H1 (cell line): ENCODE measurements around the gene DHX57. TPM values are rescaled to one million over a fixed set of nuclear protein-coding genes. Genes with fewer than 3 reads are reported as not detected.

ENCODE experiments used
- CTCF ChIA-PET: fragments of 300-600 bp; sonication (Branson Sonifier 250); formaldehyde crosslinking; loops from one replicate; lab custom pipeline; 2021; ENCODE audit not compliant: partially characterized antibody; lab: Charles Lee
- POLR2A ChIA-PET: fragments of 300-600 bp; sonication (Branson Sonifier 250); formaldehyde crosslinking; loops from one replicate; lab custom pipeline; 2021; ENCODE audit warnings: inconsistent platforms; ENCODE audit not compliant: partially characterized antibody; lab: Charles Lee
- DNase-seq, 2 experiments: peaks; one replicate each; pipeline versions ENCODE4 v3.0.0 to v3.0.0-alpha.2; 2010 to 2022; ENCODE audit warnings: low spot score in 2 of 2, low read depth in 1 of 2, mixed read lengths in 1 of 2
- FAIRE-seq: peaks from 2 replicates; lab custom pipeline; 2011; peaks lifted over from hg19 to GRCh38; lab: Jason Lieb, UNC
- H2AFZ ChIP-seq: 2 replicates; pipeline ENCODE4 v1.8.1; 2012; ENCODE audit warnings: low read length, inconsistent platforms
- H2AK5ac ChIP-seq: 2 replicates; pipeline ENCODE4 v1.6.1; 2013; ENCODE audit warnings: low read depth, low read length
- H2BK120ac ChIP-seq: replicated peaks from 2 replicates; pipeline ENCODE3; 2013; ENCODE audit warnings: low read depth, low read length, inconsistent platforms
- H2BK12ac ChIP-seq: 2 replicates; pipeline ENCODE4 v1.6.1; 2013; ENCODE audit warnings: low read depth, low read length
- H2BK15ac ChIP-seq: 2 replicates; pipeline ENCODE4 v1.6.1; 2013; ENCODE audit warnings: low read length
- H2BK20ac ChIP-seq: 2 replicates; pipeline ENCODE4 v1.6.1; 2013; ENCODE audit warnings: low read length
- H2BK5ac ChIP-seq: 2 replicates; pipeline ENCODE4 v1.6.1; 2013; ENCODE audit warnings: low read depth, low read length
- H3K14ac ChIP-seq: 2 replicates; pipeline ENCODE4 v1.6.1; 2013; ENCODE audit warnings: inconsistent platforms; ENCODE audit not compliant: insufficient read length
- H3K18ac ChIP-seq: 2 replicates; pipeline ENCODE4 v1.6.1; 2013; ENCODE audit warnings: low read length; ENCODE audit errors: extremely low read depth
- H3K23ac ChIP-seq: 2 replicates; pipeline ENCODE4 v1.6.1; 2013; ENCODE audit warnings: inconsistent platforms; ENCODE audit not compliant: insufficient read length
- H3K23me2 ChIP-seq: 2 replicates; pipeline ENCODE4 v1.6.1; 2013; ENCODE audit warnings: low read depth, low read length
- H3K27ac ChIP-seq: 2 replicates; pipeline ENCODE4 v1.6.1; 2011; ENCODE audit warnings: low read depth, low read length, inconsistent platforms
- H3K27me3 ChIP-seq, 4 experiments: replicated peaks in 1 of 4; 1 replicate in 1 of 4; 2 replicates in 3 of 4; pipeline versions ENCODE4 v1.6.1 to v1.8.1; 2011 to 2013; ENCODE audit warnings: low read length in 3 of 4, mild to moderate bottlenecking in 3 of 4, inconsistent platforms in 2 of 4, mixed read lengths in 2 of 4, moderate library complexity in 1 of 4; ENCODE audit not compliant: control insufficient read depth in 3 of 4, insufficient read depth in 3 of 4; ENCODE audit errors: extremely low read depth in 1 of 4
- H3K36me3 ChIP-seq, 4 experiments: 2 replicates each; pipeline versions ENCODE4 v1.6.1 to v1.8.1; 2011 to 2013; ENCODE audit warnings: mild to moderate bottlenecking in 4 of 4, low read length in 3 of 4, moderate library complexity in 2 of 4, control low read depth in 1 of 4, inconsistent platforms in 1 of 4; ENCODE audit not compliant: insufficient read depth in 4 of 4, control insufficient read depth in 2 of 4
- H3K4ac ChIP-seq: replicated peaks from 2 replicates; pipeline ENCODE3; 2013; ENCODE audit warnings: low read length, low read depth, mixed read lengths, inconsistent platforms; ENCODE audit not compliant: insufficient read length
- H3K4me1 ChIP-seq, 4 experiments: replicated peaks in 1 of 4; 1 replicate in 1 of 4; 2 replicates in 3 of 4; pipeline versions ENCODE4 v1.6.1 to v1.8.1; 2011 to 2013; ENCODE audit warnings: low read length in 3 of 4, inconsistent platforms in 2 of 4, mixed read lengths in 1 of 4; ENCODE audit not compliant: insufficient read depth in 4 of 4, control insufficient read depth in 3 of 4
- H3K4me2 ChIP-seq, 2 experiments: 2 replicates each; pipeline versions ENCODE4 v1.6.1 to v1.8.1; 2011 to 2013; ENCODE audit warnings: low read depth in 2 of 2, low read length in 2 of 2, control low read depth in 1 of 2, inconsistent platforms in 1 of 2, mild to moderate bottlenecking in 1 of 2; ENCODE audit not compliant: insufficient read depth in 1 of 2
- H3K4me3 ChIP-seq, 4 experiments: fragments of 200-600, 300-600 bp in 1 of 4; sonication (generic), shearing (Covaris generic), sonication (Bioruptor Twin) in 1 of 4; 2 replicates each; pipeline versions ENCODE4 v1.5.1 to v1.8.1; 2011 to 2016; ENCODE audit warnings: low read length in 4 of 4, low read depth in 3 of 4, control low read depth in 2 of 4, inconsistent platforms in 2 of 4, mild to moderate bottlenecking in 2 of 4, mixed read lengths in 1 of 4, moderate library complexity in 1 of 4; ENCODE audit not compliant: insufficient read depth in 2 of 4; ENCODE audit errors: extremely low read depth in 1 of 4
- H3K56ac ChIP-seq: replicated peaks from 2 replicates; pipeline ENCODE3; 2013; ENCODE audit warnings: low read depth, mild to moderate bottlenecking, mixed read lengths, low read length, inconsistent platforms; ENCODE audit not compliant: insufficient read length
- H3K79me1 ChIP-seq: 2 replicates; pipeline ENCODE4 v1.6.1; 2013; ENCODE audit warnings: low read depth, low read length, control low read depth
- H3K79me2 ChIP-seq, 2 experiments: 2 replicates each; pipeline versions ENCODE4 v1.6.1 to v1.8.1; 2012 to 2013; ENCODE audit warnings: low read length in 2 of 2, mild to moderate bottlenecking in 2 of 2, inconsistent platforms in 1 of 2; ENCODE audit not compliant: insufficient read depth in 2 of 2, control insufficient read depth in 1 of 2
- H3K9ac ChIP-seq, 4 experiments: replicated peaks in 1 of 4; 1 replicate in 1 of 4; 2 replicates in 3 of 4; pipeline versions ENCODE4 v1.6.1 to v1.8.1; 2011 to 2013; ENCODE audit warnings: low read depth in 3 of 4, low read length in 3 of 4, control low read depth in 2 of 4, mild to moderate bottlenecking in 2 of 4, moderate library complexity in 2 of 4, inconsistent platforms in 1 of 4; ENCODE audit errors: extremely low read depth in 1 of 4
- H3K9me3 ChIP-seq, 2 experiments: 2 replicates each; pipeline versions ENCODE4 v1.6.1 to v1.8.1; 2012 to 2013; ENCODE audit warnings: mild to moderate bottlenecking in 2 of 2, moderate library complexity in 2 of 2, control low read depth in 1 of 2, inconsistent platforms in 1 of 2, low read depth in 1 of 2, low read length in 1 of 2, mixed read lengths in 1 of 2; ENCODE audit not compliant: insufficient read depth in 2 of 2
- H4K20me1 ChIP-seq, 2 experiments: replicated peaks in 1 of 2; 2 replicates each; pipeline versions ENCODE3 to v1.8.1; 2011 to 2013; ENCODE audit warnings: inconsistent platforms in 2 of 2, low read length in 2 of 2, mild to moderate bottlenecking in 1 of 2; ENCODE audit not compliant: insufficient read depth in 2 of 2, control insufficient read depth in 1 of 2
- H4K5ac ChIP-seq: 2 replicates; pipeline ENCODE4 v1.6.1; 2013; ENCODE audit warnings: low read length, low read depth, mixed read lengths, inconsistent platforms; ENCODE audit not compliant: insufficient read length
- H4K8ac ChIP-seq: 2 replicates; pipeline ENCODE4 v1.8.0; 2013; ENCODE audit warnings: mild to moderate bottlenecking, moderate library complexity, low read length, inconsistent platforms; ENCODE audit not compliant: insufficient read depth; ENCODE audit errors: extremely low read depth
- H4K91ac ChIP-seq: replicated peaks from 2 replicates; pipeline ENCODE3; 2013; ENCODE audit warnings: low read length, mixed read lengths, inconsistent platforms; ENCODE audit not compliant: insufficient read length
- BCL11A ChIP-seq, 2 experiments: IDR thresholded peaks; one replicate each; pipeline ENCODE4 v1.6.1; 2011; ENCODE audit warnings: low read depth in 2 of 2, low read length in 2 of 2, mild to moderate bottlenecking in 2 of 2
- CHD1 ChIP-seq: IDR thresholded peaks from 2 replicates; pipeline ENCODE4 v1.6.1; 2012; ENCODE audit warnings: low read depth, low read length, improper control_type of control experiment
- CTBP2 ChIP-seq: IDR thresholded peaks from 2 replicates; pipeline ENCODE4 v1.7.0; 2011; ENCODE audit warnings: borderline replicate concordance, mild to moderate bottlenecking, moderate library complexity, mixed read lengths, low read length; ENCODE audit not compliant: insufficient read depth, insufficient read length
- EZH2 ChIP-seq: fragments of 200-600 bp; sonication (generic); IDR thresholded peaks from 2 replicates; pipeline ENCODE4 v1.7.1; 2012; ENCODE audit warnings: low read depth, mild to moderate bottlenecking, moderate library complexity, low read length, inconsistent platforms; ENCODE audit not compliant: severe bottlenecking
- HDAC6 ChIP-seq: IDR thresholded peaks from one replicate; pipeline ENCODE4 v1.7.1; 2012; ENCODE audit warnings: low read depth, mild to moderate bottlenecking, inconsistent platforms, low read length, moderate library complexity
- KDM1A ChIP-seq: fragments of 200-600, 300-600 bp; sonication (generic); IDR thresholded peaks from 2 replicates; pipeline ENCODE4 v1.7.1; 2016; ENCODE audit warnings: mild to moderate bottlenecking, low read length, borderline replicate concordance
- POLR2AphosphoS5 ChIP-seq: IDR thresholded peaks from 2 replicates; pipeline ENCODE4 v1.6.1; 2011; ENCODE audit warnings: low read depth, low read length
- TAF7 ChIP-seq: optimal IDR thresholded peaks from 2 replicates; pipeline ENCODE3; 2011; ENCODE audit warnings: low read depth, mild to moderate bottlenecking, inconsistent platforms, low read length, moderate library complexity, borderline replicate concordance
- TEAD4 ChIP-seq: IDR thresholded peaks from 2 replicates; pipeline ENCODE4 v1.6.1; 2012; ENCODE audit warnings: low read depth, low read length, inconsistent platforms, mixed read lengths
- YY1 ChIP-seq: IDR thresholded peaks from 2 replicates; pipeline ENCODE4 v1.6.1; 2011; ENCODE audit warnings: low read depth, mild to moderate bottlenecking, low read length
- WGBS, 2 experiments: shearing (Covaris generic) in 1 of 2; methylation state at CpG; one replicate each; pipeline versions ENCODE4 v1.1.6 to v1.1.7; 2013 to 2015; ENCODE audit warnings: low lambda C conversion rate in 2 of 2, mixed read lengths in 2 of 2, inconsistent platforms in 1 of 2, low coverage in 1 of 2, missing lambda C conversion rate in 1 of 2; ENCODE audit not compliant: insufficient replicate concordance in 2 of 2, insufficient coverage in 1 of 2, insufficient read length in 1 of 2; ENCODE audit errors: extremely low coverage in 1 of 2, missing lambda C conversion rate in 1 of 2; 5-methylcytosine and 5-hydroxymethylcytosine counted together
- polyA plus RNA-seq, 7 experiments: library from polyadenylated mRNA; depleted of rRNA in 3 of 7; stranded (reverse) in 5 of 7; unstranded in 2 of 7; fragments of >200 nt in 5 of 7; fragments of 200-250 nt in 2 of 7; gene quantifications; 1 replicate in 5 of 7; 2 replicates in 1 of 7; 4 replicates in 1 of 7; pipeline versions ENCODE4 v1.2.1 to v1.2.3, GENCODE V29; 2011 to 2013; ENCODE audit warnings: missing spikeins in 2 of 7, mixed read lengths in 2 of 7
- total RNA-seq: library from RNA; stranded (reverse); fragmentation: NEBNext Ultra II Directional; extraction: Animal tissue kit (Norgen Biotek cat#: 25700); gene quantifications from 2 replicates; pipeline ENCODE4 v1.2.1, GENCODE V29; 2021
- TF ChIP-seq, protein P1 (sequence below), 3 experiments: IDR thresholded peaks; 1 replicate in 2 of 3; 2 replicates in 1 of 3; pipeline versions ENCODE4 v1.5.1 to v1.6.1; 2011; ENCODE audit warnings: low read length in 3 of 3, mild to moderate bottlenecking in 3 of 3, inconsistent platforms in 2 of 3, low read depth in 1 of 3, moderate library complexity in 1 of 3; ENCODE audit not compliant: insufficient read depth in 1 of 3; ENCODE audit errors: control extremely low read depth in 1 of 3

The DHX57 gene
- total and polyA plus RNA-seq, 2 of the 8 experiments (the other 6 are each of a cell fraction or from before 2014, with no cell fraction given): 10.7 to 32.9 TPM

GRCh38 chr2:38863061-38863695 is 12.6 kb downstream of the DHX57 start:
- Histone ChIP-seq H2AFZ (no peak overlapping the region), H4K20me1 (peaks cover 0 to under 1% of the 10 kb centered on the region in 2 experiments), H2BK5ac (no peak overlapping the region), H3K4me1 (no peaks in the 10 kb centered on the region), H3K56ac (no peak overlapping the region), H3K9ac (no peak overlapping the region), H3K4me2 (no peak overlapping the region), H3K23me2 (no peaks in the 10 kb centered on the region; the same call in 1 of the 2 replicates), H3K4me3 (no peak overlapping the region), H2BK15ac (no peak overlapping the region), H4K8ac (no peak overlapping the region), H3K18ac (no peak overlapping the region), H3K14ac (no peak overlapping the region), H3K9me3 (no peaks in the 10 kb centered on the region), H3K79me1 (no peaks in the 10 kb centered on the region), H3K27me3 (no peaks in the 10 kb centered on the region), H3K36me3 (peaks cover 6 to 42% (median 29%) of the 10 kb centered on the region in 4 experiments), H3K79me2 (no peaks in the 10 kb centered on the region), H3K23ac (no peak overlapping the region), H3K4ac (no peak overlapping the region), H2BK20ac (no peak overlapping the region), H2BK12ac (no peak overlapping the region), H4K91ac (no peak overlapping the region), H2BK120ac (no peak overlapping the region), H4K5ac (no peak overlapping the region), H3K27ac (no peak overlapping the region), H2AK5ac (no peak overlapping the region)
- 93% methylated on average over 2 of the region's 2 CpGs; no CpG with 5 or more reads in 1 of the 2 experiments for WGBS, 2 experiments
- POLR2A ChIA-PET: no interaction called here
- DNase-seq (no peak), FAIRE-seq (no peak)
- CTCF ChIA-PET: no interaction called here
- TF ChIP-seq EZH2 (no peak), CTBP2 (no peak), YY1 (no peak), HDAC6 (no peak), CHD1 (no peak), TAF7 (no peak), TEAD4 (no peak), KDM1A (no peak), POLR2AphosphoS5 (no peak), BCL11A (IDR thresholded peaks at IDR 0.05; ENCODE audit: low read depth in 2 of 2, low read length in 2 of 2) (no peak)
- TF ChIP-seq, protein P1, sequence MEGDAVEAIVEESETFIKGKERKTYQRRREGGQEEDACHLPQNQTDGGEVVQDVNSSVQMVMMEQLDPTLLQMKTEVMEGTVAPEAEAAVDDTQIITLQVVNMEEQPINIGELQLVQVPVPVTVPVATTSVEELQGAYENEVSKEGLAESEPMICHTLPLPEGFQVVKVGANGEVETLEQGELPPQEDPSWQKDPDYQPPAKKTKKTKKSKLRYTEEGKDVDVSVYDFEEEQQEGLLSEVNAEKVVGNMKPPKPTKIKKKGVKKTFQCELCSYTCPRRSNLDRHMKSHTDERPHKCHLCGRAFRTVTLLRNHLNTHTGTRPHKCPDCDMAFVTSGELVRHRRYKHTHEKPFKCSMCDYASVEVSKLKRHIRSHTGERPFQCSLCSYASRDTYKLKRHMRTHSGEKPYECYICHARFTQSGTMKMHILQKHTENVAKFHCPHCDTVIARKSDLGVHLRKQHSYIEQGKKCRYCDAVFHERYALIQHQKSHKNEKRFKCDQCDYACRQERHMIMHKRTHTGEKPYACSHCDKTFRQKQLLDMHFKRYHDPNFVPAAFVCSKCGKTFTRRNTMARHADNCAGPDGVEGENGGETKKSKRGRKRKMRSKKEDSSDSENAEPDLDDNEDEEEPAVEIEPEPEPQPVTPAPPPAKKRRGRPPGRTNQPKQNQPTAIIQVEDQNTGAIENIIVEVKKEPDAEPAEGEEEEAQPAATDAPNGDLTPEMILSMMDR (IDR thresholded peaks at IDR 0.05; ENCODE audit: control extremely low read depth in 1 of 3, insufficient read depth in 1 of 3, low read depth in 1 of 3, low read length in 3 of 3): no peak
